PC-3 (cell line): Measurements from ENCODE around the gene DDX10.

Experiments used
- EZH2 ChIP-seq: fragments of 300-600 bp; sonication (generic); IDR thresholded peaks from one replicate; pipeline ENCODE4 v1.6.1; 2017; ENCODE audit warnings: antibody characterized with exemption, mild to moderate bottlenecking, low read length; ENCODE audit not compliant: unreplicated experiment
- EZH2phosphoT487 ChIP-seq: fragments of 300-600 bp; sonication (generic); IDR thresholded peaks from 2 replicates; pipeline ENCODE4 v1.6.1; 2018; ENCODE audit warnings: mild to moderate bottlenecking, antibody characterized with exemption, low read length, borderline replicate concordance
- TF ChIP-seq, protein P1 (sequence below): fragments of 300-600 bp; sonication (generic); conservative IDR thresholded peaks from 2 replicates; pipeline ENCODE4 v1.5.1; 2017; ENCODE audit warnings: antibody characterized with exemption, low read depth, mild to moderate bottlenecking, low read length

DNA sequence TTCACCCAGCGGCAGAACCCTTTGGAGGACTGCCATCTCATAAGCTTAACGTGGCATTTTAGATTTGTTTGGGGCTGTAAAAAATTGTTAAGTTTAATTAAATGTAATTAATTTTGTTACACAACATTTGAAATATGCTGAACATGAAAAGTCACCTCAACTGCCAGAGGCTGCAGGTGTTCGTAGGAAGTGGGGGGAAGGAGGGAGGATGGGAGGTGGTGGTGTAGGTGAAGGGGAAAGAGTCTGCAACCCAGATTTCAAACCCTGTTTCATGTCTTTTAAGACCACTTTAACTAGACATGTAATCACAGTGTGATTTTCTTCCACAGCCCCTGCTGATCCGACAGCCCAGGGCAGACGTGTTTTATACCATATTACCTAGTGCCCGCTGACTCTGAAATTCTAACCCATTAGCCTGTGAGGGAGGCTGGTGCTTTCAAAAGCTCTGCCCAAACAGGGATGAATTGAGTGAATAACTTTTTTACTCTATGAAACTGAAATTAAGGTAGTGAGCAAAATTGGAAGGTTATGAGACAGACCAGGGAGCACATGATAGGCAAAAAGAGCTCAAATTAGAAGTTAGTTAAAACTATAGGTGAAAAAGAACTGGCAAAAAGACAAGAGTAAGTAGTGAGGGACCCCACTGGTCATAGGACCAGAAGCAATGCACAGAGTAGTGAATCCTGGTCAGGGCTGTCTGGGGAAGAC lies 279.8 kb downstream of the DDX10 start:
- TF ChIP-seq, protein P1, sequence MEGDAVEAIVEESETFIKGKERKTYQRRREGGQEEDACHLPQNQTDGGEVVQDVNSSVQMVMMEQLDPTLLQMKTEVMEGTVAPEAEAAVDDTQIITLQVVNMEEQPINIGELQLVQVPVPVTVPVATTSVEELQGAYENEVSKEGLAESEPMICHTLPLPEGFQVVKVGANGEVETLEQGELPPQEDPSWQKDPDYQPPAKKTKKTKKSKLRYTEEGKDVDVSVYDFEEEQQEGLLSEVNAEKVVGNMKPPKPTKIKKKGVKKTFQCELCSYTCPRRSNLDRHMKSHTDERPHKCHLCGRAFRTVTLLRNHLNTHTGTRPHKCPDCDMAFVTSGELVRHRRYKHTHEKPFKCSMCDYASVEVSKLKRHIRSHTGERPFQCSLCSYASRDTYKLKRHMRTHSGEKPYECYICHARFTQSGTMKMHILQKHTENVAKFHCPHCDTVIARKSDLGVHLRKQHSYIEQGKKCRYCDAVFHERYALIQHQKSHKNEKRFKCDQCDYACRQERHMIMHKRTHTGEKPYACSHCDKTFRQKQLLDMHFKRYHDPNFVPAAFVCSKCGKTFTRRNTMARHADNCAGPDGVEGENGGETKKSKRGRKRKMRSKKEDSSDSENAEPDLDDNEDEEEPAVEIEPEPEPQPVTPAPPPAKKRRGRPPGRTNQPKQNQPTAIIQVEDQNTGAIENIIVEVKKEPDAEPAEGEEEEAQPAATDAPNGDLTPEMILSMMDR: no peak
- TF ChIP-seq EZH2: no peak
- TF ChIP-seq EZH2phosphoT487: no peak
